IMR-90 (cell line): Measurements from ENCODE around the gene FA2H. TPM values are rescaled to one million over a fixed set of nuclear protein-coding genes. Genes with fewer than 3 reads are reported as not detected.

Experiments
- ATAC-seq: fragments of 200-7000 bp; cut with Tn5 transposase; 2 replicates; pipeline ENCODE4 v1.9.1; 2020; ENCODE audit warnings: low read depth, mild to moderate bottlenecking, moderate library complexity
- BruUV-seq: library from RNA; stranded (reverse); fragments of 400-500 nt; replicated peaks from 2 replicates; lab custom pipeline; 2021; lab: Mats Ljungman, UMichigan
- CTCF ChIA-PET: fragments of 300-600 bp; formaldehyde crosslinking; extraction: SDS; loops from one replicate; lab custom pipeline; 2021; ENCODE audit warnings: antibody characterized with exemption; lab: Yijun Ruan, JAX
- POLR2A ChIA-PET: fragments of 300-600 bp; sonication (Branson Sonifier 250); formaldehyde crosslinking; loops from one replicate; lab custom pipeline; 2022; ENCODE audit warnings: antibody characterized with exemption; ENCODE audit not compliant: unreplicated experiment; lab: Charles Lee
- DNase-seq: peaks from one replicate; pipeline ENCODE4 v3.0.0; 2013
- H2AFZ ChIP-seq: replicated peaks from 2 replicates; pipeline ENCODE3; 2013; ENCODE audit warnings: low read length, mild to moderate bottlenecking; ENCODE audit not compliant: poor library complexity
- H2AK5ac ChIP-seq: 2 replicates; pipeline ENCODE4 v1.6.1; 2013; ENCODE audit warnings: low read depth, low read length, inconsistent platforms
- H2AK9ac ChIP-seq: replicated peaks from 2 replicates; pipeline ENCODE3; 2013; ENCODE audit warnings: mild to moderate bottlenecking, low read depth, low read length, moderate library complexity; ENCODE audit not compliant: poor library complexity
- H2BK120ac ChIP-seq: 2 replicates; pipeline ENCODE4 v1.6.1; 2013; ENCODE audit warnings: low read depth, low read length, inconsistent platforms
- H2BK15ac ChIP-seq: 3 replicates; pipeline ENCODE4 v1.6.1; 2013; ENCODE audit warnings: low read depth, low read length, inconsistent platforms
- H2BK20ac ChIP-seq: 2 replicates; pipeline ENCODE4 v1.6.1; 2013; ENCODE audit warnings: low read depth, mild to moderate bottlenecking, inconsistent platforms, low read length, moderate library complexity
- H2BK5ac ChIP-seq: 2 replicates; pipeline ENCODE4 v1.6.1; 2013; ENCODE audit warnings: mild to moderate bottlenecking, low read depth, low read length, inconsistent platforms; ENCODE audit not compliant: poor library complexity, severe bottlenecking
- H3K14ac ChIP-seq: replicated peaks from 2 replicates; pipeline ENCODE4 v1.6.1; 2013; ENCODE audit warnings: low read depth, low read length, inconsistent platforms
- H3K18ac ChIP-seq: 2 replicates; pipeline ENCODE4 v1.6.1; 2013; ENCODE audit warnings: low read depth, low read length, control low read depth
- H3K23ac ChIP-seq: 2 replicates; pipeline ENCODE4 v1.6.1; 2013; ENCODE audit warnings: low read depth, low read length, inconsistent platforms
- H3K27ac ChIP-seq: 2 replicates; pipeline ENCODE4 v1.5.1; 2013; ENCODE audit warnings: mild to moderate bottlenecking, control low read depth, low read length; ENCODE audit not compliant: insufficient read depth
- H3K27me3 ChIP-seq: 2 replicates; pipeline ENCODE4 v1.6.1; 2013; ENCODE audit warnings: low read length; ENCODE audit not compliant: control insufficient read depth, insufficient read depth
- H3K36me3 ChIP-seq: 2 replicates; pipeline ENCODE4 v1.6.1; 2013; ENCODE audit warnings: low read length, mixed read lengths; ENCODE audit not compliant: control insufficient read depth, insufficient read depth
- H3K4ac ChIP-seq: 2 replicates; pipeline ENCODE4 v1.6.1; 2013; ENCODE audit warnings: low read depth, low read length, inconsistent platforms
- H3K4me1 ChIP-seq: 2 replicates; pipeline ENCODE4 v1.6.1; 2013; ENCODE audit warnings: low read length, mixed read lengths; ENCODE audit not compliant: control insufficient read depth, insufficient read depth
- H3K4me2 ChIP-seq: 2 replicates; pipeline ENCODE4 v1.6.1; 2013; ENCODE audit warnings: low read depth, mild to moderate bottlenecking, control low read depth, low read length, moderate library complexity
- H3K4me3 ChIP-seq: 2 replicates; pipeline ENCODE4 v1.5.1; 2013; ENCODE audit warnings: low read depth, mild to moderate bottlenecking, control low read depth, low read length, moderate library complexity; ENCODE audit not compliant: insufficient read depth
- H3K56ac ChIP-seq: 2 replicates; pipeline ENCODE4 v1.6.1; 2013; ENCODE audit warnings: low read length, inconsistent platforms; ENCODE audit not compliant: insufficient read depth; ENCODE audit errors: extremely low read depth
- H3K79me1 ChIP-seq, 2 experiments: 2 replicates each; pipeline ENCODE4 v1.6.1; 2013; ENCODE audit warnings: low read length in 2 of 2, inconsistent platforms in 1 of 2, low read depth in 1 of 2
- H3K9ac ChIP-seq: 2 replicates; pipeline ENCODE4 v1.6.1; 2013; ENCODE audit warnings: low read depth, low read length, control low read depth
- H3K9me1 ChIP-seq: 2 replicates; pipeline ENCODE4 v1.6.1; 2013; ENCODE audit warnings: low read length, inconsistent platforms; ENCODE audit not compliant: insufficient read depth
- H3K9me3 ChIP-seq: 2 replicates; pipeline ENCODE4 v1.6.1; 2013; ENCODE audit warnings: low read length; ENCODE audit not compliant: control insufficient read depth, insufficient read depth
- H4K20me1 ChIP-seq: 2 replicates; pipeline ENCODE4 v1.6.1; 2013; ENCODE audit warnings: low read length, inconsistent platforms; ENCODE audit not compliant: insufficient read depth
- H4K5ac ChIP-seq: 2 replicates; pipeline ENCODE4 v1.6.1; 2013; ENCODE audit warnings: mild to moderate bottlenecking, low read depth, low read length, control low read depth
- H4K8ac ChIP-seq, 2 experiments: 2 replicates each; pipeline ENCODE4 v1.6.1; 2013; ENCODE audit warnings: low read depth in 2 of 2, low read length in 2 of 2, control low read depth in 1 of 2, inconsistent platforms in 1 of 2
- H4K91ac ChIP-seq: 2 replicates; pipeline ENCODE4 v1.6.1; 2013; ENCODE audit warnings: low read depth, low read length, inconsistent platforms; ENCODE audit not compliant: insufficient read depth
- BHLHE40 ChIP-seq: fragments of 150-350 bp; IDR thresholded peaks from 2 replicates; pipeline ENCODE4 v1.6.1; 2016; ENCODE audit warnings: mild to moderate bottlenecking, low read depth, low read length
- CEBPB ChIP-seq: IDR thresholded peaks from 2 replicates; pipeline ENCODE4 v1.6.1; 2012; ENCODE audit warnings: low read depth, low read length, improper control_type of control experiment
- CHD1 ChIP-seq: IDR thresholded peaks from 2 replicates; pipeline ENCODE4 v1.6.1; 2012; ENCODE audit warnings: low read depth, low read length, improper control_type of control experiment
- FOS ChIP-seq: fragments of 150-350 bp; IDR thresholded peaks from 2 replicates; pipeline ENCODE4 v1.6.1; 2016; ENCODE audit warnings: low read depth, low read length
- MAFK ChIP-seq: IDR thresholded peaks from 2 replicates; pipeline ENCODE4 v1.6.1; 2012; ENCODE audit warnings: low read depth, low read length, improper control_type of control experiment
- MAZ ChIP-seq: IDR thresholded peaks from 2 replicates; pipeline ENCODE4 v1.6.1; 2012; ENCODE audit warnings: low read depth, mild to moderate bottlenecking, low read length, improper control_type of control experiment, moderate library complexity, borderline replicate concordance
- MXI1 ChIP-seq: IDR thresholded peaks from 2 replicates; pipeline ENCODE4 v1.6.1; 2012; ENCODE audit warnings: low read depth, mild to moderate bottlenecking, low read length, moderate library complexity, borderline replicate concordance
- NFE2L2 ChIP-seq: fragments of 150-350 bp; IDR thresholded peaks from 2 replicates; pipeline ENCODE4 v1.6.1; 2016; ENCODE audit warnings: low read depth, mild to moderate bottlenecking, low read length
- POLR2A ChIP-seq: IDR thresholded peaks from 2 replicates; pipeline ENCODE4 v1.6.1; 2012; ENCODE audit warnings: mild to moderate bottlenecking, low read depth, low read length
- RAD21 ChIP-seq: IDR thresholded peaks from 2 replicates; pipeline ENCODE4 v1.6.1; 2012; ENCODE audit warnings: low read length, improper control_type of control experiment
- RCOR1 ChIP-seq: IDR thresholded peaks from 2 replicates; pipeline ENCODE4 v1.6.1; 2012; ENCODE audit warnings: mild to moderate bottlenecking, low read length, improper control_type of control experiment; ENCODE audit not compliant: insufficient replicate concordance
- RFX5 ChIP-seq: IDR thresholded peaks from 2 replicates; pipeline ENCODE4 v1.8.0; 2012; ENCODE audit warnings: low read depth, mild to moderate bottlenecking, low read length, moderate library complexity
- SMC3 ChIP-seq: fragments of 150-350 bp; IDR thresholded peaks from 2 replicates; pipeline ENCODE4 v1.6.1; 2016; ENCODE audit warnings: low read depth, mild to moderate bottlenecking, antibody characterized with exemption, low read length, moderate library complexity
- WGBS, 2 experiments: methylation state at CpG; one replicate each; pipeline versions ENCODE4 v1.1.5 to v1.1.7; 2013; ENCODE audit warnings: missing lambda C conversion rate in 2 of 2; ENCODE audit not compliant: insufficient read length in 1 of 2; ENCODE audit errors: extremely low coverage in 2 of 2; 5-methylcytosine and 5-hydroxymethylcytosine counted together
- dilution Hi-C: fragments of 300-500 bp; cut with HindIII; formaldehyde crosslinking; loops from one replicate; pipeline ENCODE4 v1.14.3; 2018; ENCODE audit warnings: low sequenced_read_pairs; ENCODE audit not compliant: unreplicated experiment
- in situ Hi-C: fragments of 300-500 bp; cut with MboI; formaldehyde crosslinking; loops from 3 replicates; pipeline ENCODE4 v1.14.3; 2019; ENCODE audit warnings: low sequenced_read_pairs, inconsistent platforms, mixed read lengths
- intact Hi-C: fragments of 100-400 bp; cut with micrococcal nuclease; formaldehyde crosslinking; loops from 2 replicates; pipeline ENCODE4 v1.10.0; 2022
- polyA plus RNA-seq, 3 experiments: library from polyadenylated mRNA; depleted of rRNA; stranded (reverse); fragments of >200 nt; gene quantifications; 2 replicates each; pipeline ENCODE4 v1.2.3, GENCODE V29; 2012; ENCODE audit warnings: low replicate concordance in 1 of 3
- total RNA-seq: library from RNA; depleted of rRNA; stranded (reverse); fragments of >200 nt; gene quantifications from 2 replicates; pipeline ENCODE4 v1.2.3, GENCODE V29; 2012
- TF ChIP-seq, protein P1 (sequence below): conservative IDR thresholded peaks from 2 replicates; pipeline ENCODE4 v1.5.1; 2012; ENCODE audit warnings: mild to moderate bottlenecking, low read depth, low read length, improper control_type of control experiment
- TF ChIP-seq, protein P2 (sequence below): fragments of 150-350 bp; IDR thresholded peaks from 2 replicates; pipeline ENCODE4 v1.6.1; 2016; ENCODE audit warnings: low read depth, mild to moderate bottlenecking, low read length, moderate library complexity, borderline replicate concordance
- TF ChIP-seq, protein P3 (sequence below): fragments of 150-350 bp; IDR thresholded peaks from 2 replicates; pipeline ENCODE4 v1.6.1; 2017; ENCODE audit warnings: mild to moderate bottlenecking, antibody characterized with exemption, low read length, low read depth

The FA2H gene
- total and polyA plus RNA-seq, 2 of the 4 experiments (the other 2 are of a cell fraction) = not detected

DNA sequence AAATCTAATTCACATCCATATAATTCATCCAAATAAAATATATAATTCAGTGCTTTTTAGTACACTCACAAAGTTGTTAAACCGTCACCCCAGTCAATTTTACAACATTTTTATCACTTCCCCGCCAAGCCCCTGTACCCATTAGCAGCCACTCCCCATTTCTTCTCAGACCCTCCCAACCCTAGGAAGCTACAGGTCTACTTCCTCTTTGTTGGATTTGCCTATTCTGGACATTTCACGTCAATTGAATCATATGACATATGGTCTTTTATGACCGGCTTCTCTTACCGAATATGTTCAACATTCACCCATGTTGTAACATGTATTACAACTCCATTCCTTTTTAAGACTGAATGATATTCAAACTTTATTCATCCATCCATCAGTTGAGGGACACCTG lies 54.0 kb downstream of the FA2H start:
- Histone ChIP-seq H4K91ac (no peak overlapping the region), H3K14ac (no peak overlapping the region), H3K4me2 (no peak overlapping the region), H3K9me1 (no peaks in the 10 kb centered on the region), H2BK20ac (no peak overlapping the region), H3K27me3 (peaks cover 13% of the 10 kb centered on the region; the same call in 1 of the 2 replicates), H2BK5ac (no peak overlapping the region), H3K36me3 (no peaks in the 10 kb centered on the region), H4K8ac (no peak overlapping the region), H4K20me1 (no peaks in the 10 kb centered on the region), H3K56ac (no peak overlapping the region), H2AFZ (no peak overlapping the region), H4K5ac (no peak overlapping the region), H3K4me3 (no peak overlapping the region), H2AK5ac (no peak overlapping the region), H3K4ac (no peak overlapping the region), H2BK15ac (no peak overlapping the region), H2AK9ac (no peak overlapping the region), H3K79me1 (no peaks in the 10 kb centered on the region), H3K27ac (no peak overlapping the region), H3K4me1 (peaks cover 8% of the 10 kb centered on the region), H3K9me3 (no peaks in the 10 kb centered on the region), H3K9ac (no peak overlapping the region), H2BK120ac (no peak overlapping the region), H3K18ac (no peak overlapping the region), H3K23ac (no peak overlapping the region)
- WGBS, 2 experiments = 71% methylated on average over 1 of the region's 5 CpGs; no CpG with 5 or more reads in 1 of the 2 experiments
- TF ChIP-seq CHD1 = no peak
- TF ChIP-seq, protein P1, sequence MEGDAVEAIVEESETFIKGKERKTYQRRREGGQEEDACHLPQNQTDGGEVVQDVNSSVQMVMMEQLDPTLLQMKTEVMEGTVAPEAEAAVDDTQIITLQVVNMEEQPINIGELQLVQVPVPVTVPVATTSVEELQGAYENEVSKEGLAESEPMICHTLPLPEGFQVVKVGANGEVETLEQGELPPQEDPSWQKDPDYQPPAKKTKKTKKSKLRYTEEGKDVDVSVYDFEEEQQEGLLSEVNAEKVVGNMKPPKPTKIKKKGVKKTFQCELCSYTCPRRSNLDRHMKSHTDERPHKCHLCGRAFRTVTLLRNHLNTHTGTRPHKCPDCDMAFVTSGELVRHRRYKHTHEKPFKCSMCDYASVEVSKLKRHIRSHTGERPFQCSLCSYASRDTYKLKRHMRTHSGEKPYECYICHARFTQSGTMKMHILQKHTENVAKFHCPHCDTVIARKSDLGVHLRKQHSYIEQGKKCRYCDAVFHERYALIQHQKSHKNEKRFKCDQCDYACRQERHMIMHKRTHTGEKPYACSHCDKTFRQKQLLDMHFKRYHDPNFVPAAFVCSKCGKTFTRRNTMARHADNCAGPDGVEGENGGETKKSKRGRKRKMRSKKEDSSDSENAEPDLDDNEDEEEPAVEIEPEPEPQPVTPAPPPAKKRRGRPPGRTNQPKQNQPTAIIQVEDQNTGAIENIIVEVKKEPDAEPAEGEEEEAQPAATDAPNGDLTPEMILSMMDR = no peak
- no peak for TF ChIP-seq CEBPB
- TF ChIP-seq SMC3 = no peak
- TF ChIP-seq POLR2A = no peak
- TF ChIP-seq MAZ = no peak
- no peak for TF ChIP-seq RCOR1
- TF ChIP-seq MXI1 = no peak
- TF ChIP-seq, protein P2, sequence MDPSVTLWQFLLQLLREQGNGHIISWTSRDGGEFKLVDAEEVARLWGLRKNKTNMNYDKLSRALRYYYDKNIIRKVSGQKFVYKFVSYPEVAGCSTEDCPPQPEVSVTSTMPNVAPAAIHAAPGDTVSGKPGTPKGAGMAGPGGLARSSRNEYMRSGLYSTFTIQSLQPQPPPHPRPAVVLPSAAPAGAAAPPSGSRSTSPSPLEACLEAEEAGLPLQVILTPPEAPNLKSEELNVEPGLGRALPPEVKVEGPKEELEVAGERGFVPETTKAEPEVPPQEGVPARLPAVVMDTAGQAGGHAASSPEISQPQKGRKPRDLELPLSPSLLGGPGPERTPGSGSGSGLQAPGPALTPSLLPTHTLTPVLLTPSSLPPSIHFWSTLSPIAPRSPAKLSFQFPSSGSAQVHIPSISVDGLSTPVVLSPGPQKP = no peak
- no peak for TF ChIP-seq NFE2L2
- TF ChIP-seq, protein P3, sequence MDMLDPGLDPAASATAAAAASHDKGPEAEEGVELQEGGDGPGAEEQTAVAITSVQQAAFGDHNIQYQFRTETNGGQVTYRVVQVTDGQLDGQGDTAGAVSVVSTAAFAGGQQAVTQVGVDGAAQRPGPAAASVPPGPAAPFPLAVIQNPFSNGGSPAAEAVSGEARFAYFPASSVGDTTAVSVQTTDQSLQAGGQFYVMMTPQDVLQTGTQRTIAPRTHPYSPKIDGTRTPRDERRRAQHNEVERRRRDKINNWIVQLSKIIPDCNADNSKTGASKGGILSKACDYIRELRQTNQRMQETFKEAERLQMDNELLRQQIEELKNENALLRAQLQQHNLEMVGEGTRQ = no peak
- no peak for TF ChIP-seq MAFK
- no peak for TF ChIP-seq FOS
- TF ChIP-seq RFX5 = no peak
- TF ChIP-seq RAD21 = no peak
- no peak for TF ChIP-seq BHLHE40
- CTCF ChIA-PET = no interaction called here
- DNase-seq = no peak
- dilution Hi-C loops = no loop called here
- in situ Hi-C loops = no loop called here
- POLR2A ChIA-PET = no interaction called here
- intact Hi-C loops = no loop called here
- no TSS peak for BruUV-seq
- no peak for ATAC-seq
